Mucosa of rectum (tissue), 2 donors: ENCODE measurements around the gene PKD1L1.

Source experiments
- H3K27ac ChIP-seq, 2 donors: one replicate each; pipeline ENCODE4 v1.7.0; 2013; ENCODE audit warnings: inconsistent platforms in 2 of 2, low read depth in 2 of 2, low read length in 2 of 2
- H3K27me3 ChIP-seq, 2 donors: one replicate each; pipeline ENCODE4 v1.7.0; 2013; ENCODE audit warnings: low read length in 2 of 2; ENCODE audit not compliant: control insufficient read depth in 2 of 2, insufficient read depth in 2 of 2
- H3K36me3 ChIP-seq, 2 donors: one replicate each; pipeline ENCODE4 v1.7.0; 2013; ENCODE audit warnings: low read length in 2 of 2; ENCODE audit not compliant: control insufficient read depth in 2 of 2, insufficient read depth in 2 of 2
- H3K4me1 ChIP-seq, 2 donors: one replicate each; pipeline ENCODE4 v1.7.0; 2013; ENCODE audit warnings: low read length in 2 of 2, mild to moderate bottlenecking in 1 of 2; ENCODE audit not compliant: control insufficient read depth in 2 of 2, insufficient read depth in 2 of 2
- H3K4me3 ChIP-seq, 2 donors: one replicate each; pipeline ENCODE4 v1.7.0; 2013; ENCODE audit warnings: low read length in 2 of 2
- H3K9ac ChIP-seq, 2 donors: one replicate each; pipeline ENCODE4 v1.7.0; 2013; ENCODE audit warnings: low read length in 2 of 2, low read depth in 1 of 2, mild to moderate bottlenecking in 1 of 2
- H3K9me3 ChIP-seq, 2 donors: one replicate each; pipeline ENCODE4 v1.7.0; 2013; ENCODE audit warnings: low read length in 2 of 2; ENCODE audit not compliant: control insufficient read depth in 2 of 2
- donor health status: healthy.
- donor health status: Normal muscosa, but diverticular disease.

Gene PKD1L1

DNA sequence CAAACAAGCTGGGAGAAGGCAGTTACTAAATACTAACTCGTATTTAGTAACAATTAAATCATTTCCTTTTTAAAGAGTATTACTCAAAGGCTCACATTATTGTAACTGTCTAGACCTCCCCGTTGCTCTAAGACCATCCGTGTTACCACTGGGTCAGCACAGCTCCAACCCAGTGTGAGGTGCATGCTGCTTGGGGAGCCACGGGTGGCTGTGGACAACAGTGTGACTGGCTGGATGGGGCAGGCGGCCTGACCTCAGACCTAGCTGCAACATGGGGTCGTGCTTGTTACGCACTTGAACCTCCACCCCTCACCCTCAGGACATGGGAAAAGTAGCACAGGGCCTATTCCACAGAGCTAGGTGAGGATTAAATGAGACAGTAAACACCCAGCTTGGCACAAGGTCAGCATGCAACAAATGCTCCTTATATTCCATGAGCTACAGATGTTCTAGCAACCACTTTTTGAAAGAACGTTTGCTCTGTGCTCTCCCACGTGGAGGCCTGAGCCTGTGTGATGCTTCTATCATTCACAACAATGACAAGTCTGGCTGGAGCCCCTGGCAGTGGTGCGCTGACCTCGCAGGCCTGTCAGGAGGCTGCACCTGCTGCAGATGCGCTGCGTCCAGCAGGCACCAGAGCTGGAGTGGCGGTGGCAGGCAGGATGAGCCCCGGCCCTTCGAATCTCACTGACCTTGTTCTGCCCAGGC is 135.7 kb downstream of the PKD1L1 start:
- Histone ChIP-seq H3K4me1 (no peaks in the 10 kb centered on the region), H3K9ac (no peak overlapping the region), H3K27ac (no peak overlapping the region), H3K27me3 (no peaks in the 10 kb centered on the region), H3K9me3 (no peaks in the 10 kb centered on the region), H3K4me3 (no peak overlapping the region), H3K36me3 (no peaks in the 10 kb centered on the region)

DNA sequence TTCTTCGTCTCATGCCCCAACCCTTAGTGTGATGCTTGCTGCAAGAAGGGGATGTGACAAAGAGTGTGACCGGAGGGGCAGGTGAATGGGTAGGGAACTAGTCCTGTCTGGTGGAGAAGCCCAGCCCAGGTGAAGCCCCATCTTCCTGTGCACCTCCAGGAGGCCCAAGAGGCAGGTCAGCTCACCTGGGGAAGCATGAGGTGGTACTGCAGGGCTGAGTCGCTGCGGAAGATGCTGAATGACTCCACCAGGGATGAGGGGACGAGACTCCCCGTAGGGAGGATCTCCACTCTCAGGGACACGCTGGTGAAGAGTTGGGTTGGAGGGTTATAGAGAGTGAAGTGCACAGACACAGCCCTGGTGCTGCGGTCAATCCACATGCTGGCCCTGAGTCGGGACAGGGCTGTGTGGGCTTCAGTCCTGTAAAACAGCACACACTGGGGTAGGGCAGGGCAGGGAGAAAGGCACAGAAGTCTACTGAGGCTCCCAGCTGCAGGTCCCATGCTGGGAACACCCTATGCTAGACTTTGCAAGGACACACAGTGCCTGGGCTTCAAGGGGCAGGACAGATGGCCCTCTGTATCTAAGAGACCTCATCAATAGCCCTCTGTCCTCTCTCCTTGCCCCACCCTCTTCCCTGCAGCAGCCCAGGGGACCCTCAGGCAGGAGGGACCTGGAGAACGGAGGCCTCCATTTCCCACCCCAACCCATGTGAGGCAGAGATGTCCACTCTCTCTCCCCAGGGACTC is 136.5 kb downstream of the PKD1L1 start:
- Histone ChIP-seq H3K9me3 (no peaks in the 10 kb centered on the region), H3K27me3 (no peaks in the 10 kb centered on the region), H3K27ac (no peak overlapping the region), H3K4me3 (no peak overlapping the region), H3K9ac (no peak overlapping the region), H3K4me1 (no peaks in the 10 kb centered on the region), H3K36me3 (no peaks in the 10 kb centered on the region)

DNA sequence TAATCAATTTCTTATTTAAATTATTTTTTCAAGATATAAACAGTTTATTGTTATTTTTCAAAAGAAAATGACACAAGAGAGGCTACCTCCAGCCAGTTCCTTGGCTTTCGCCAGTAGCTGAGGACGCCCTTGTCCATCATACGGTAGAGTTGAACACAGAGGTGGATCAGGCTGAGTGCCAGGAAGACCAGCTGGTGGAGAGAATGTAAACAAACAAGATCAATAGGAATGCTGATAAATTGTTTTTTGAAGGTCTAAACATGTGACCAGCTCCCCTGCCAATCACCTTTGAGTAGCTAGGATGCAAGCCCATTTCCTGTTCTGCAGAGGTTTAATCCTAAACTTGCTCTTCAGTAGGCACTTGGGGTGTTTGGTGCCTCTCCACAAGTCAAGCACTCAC is 138.9 kb downstream of the PKD1L1 start:
- H3K27ac ChIP-seq: no peak overlapping the region
- H3K4me1 ChIP-seq: no peaks in the 10 kb centered on the region
- H3K36me3 ChIP-seq: no peaks in the 10 kb centered on the region
- H3K27me3 ChIP-seq: no peaks in the 10 kb centered on the region
- no peak overlapping the region for H3K4me3 ChIP-seq
- no peaks in the 10 kb centered on the region for H3K9me3 ChIP-seq
- H3K9ac ChIP-seq: no peak overlapping the region

DNA sequence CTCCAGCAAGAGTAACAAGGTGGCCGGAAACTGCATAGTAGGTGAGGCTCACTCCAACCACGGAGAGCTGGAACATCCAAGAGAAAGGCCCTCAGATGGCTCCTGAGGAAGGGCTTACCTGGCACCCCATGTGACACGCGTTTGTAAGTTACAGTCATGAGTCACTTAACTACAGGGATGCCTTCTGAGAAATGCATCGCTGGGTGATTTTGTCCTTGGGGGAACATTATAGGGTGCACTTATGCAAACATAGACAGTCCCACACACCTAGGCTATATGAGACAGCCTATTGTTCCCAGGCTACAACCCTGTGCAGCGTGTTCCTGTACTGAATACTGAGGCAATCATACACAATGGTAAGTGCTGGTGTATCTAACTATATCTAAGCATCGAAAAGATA is 139.9 kb downstream of the PKD1L1 start:
- Histone ChIP-seq H3K27me3 (no peaks in the 10 kb centered on the region), H3K27ac (no peak overlapping the region), H3K9me3 (no peaks in the 10 kb centered on the region), H3K4me1 (no peaks in the 10 kb centered on the region), H3K9ac (no peak overlapping the region), H3K4me3 (no peak overlapping the region), H3K36me3 (no peaks in the 10 kb centered on the region)

DNA sequence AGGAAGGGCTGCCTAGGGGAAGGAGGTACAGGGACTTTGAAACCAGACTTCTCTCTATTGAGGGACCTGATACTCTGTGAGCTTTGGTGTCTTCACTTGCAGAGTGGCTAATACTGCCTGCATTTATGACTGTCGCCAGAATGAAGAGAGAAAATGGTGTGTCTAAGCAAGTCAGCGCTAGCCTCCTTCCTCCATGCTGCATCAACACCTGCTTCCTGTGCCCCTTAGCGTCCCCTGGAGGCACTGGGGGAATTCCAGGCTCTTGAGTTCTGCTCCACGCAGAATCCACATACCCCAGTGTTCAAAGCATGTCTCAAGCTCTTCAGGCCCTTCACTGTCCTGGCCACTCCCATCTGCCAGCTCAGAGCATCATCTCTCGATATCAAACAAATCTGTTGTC is 140.5 kb downstream of the PKD1L1 start:
- Histone ChIP-seq H3K9ac (no peak overlapping the region), H3K4me3 (no peak overlapping the region), H3K27me3 (no peaks in the 10 kb centered on the region), H3K27ac (no peak overlapping the region), H3K9me3 (no peaks in the 10 kb centered on the region), H3K4me1 (no peaks in the 10 kb centered on the region), H3K36me3 (no peaks in the 10 kb centered on the region)

DNA sequence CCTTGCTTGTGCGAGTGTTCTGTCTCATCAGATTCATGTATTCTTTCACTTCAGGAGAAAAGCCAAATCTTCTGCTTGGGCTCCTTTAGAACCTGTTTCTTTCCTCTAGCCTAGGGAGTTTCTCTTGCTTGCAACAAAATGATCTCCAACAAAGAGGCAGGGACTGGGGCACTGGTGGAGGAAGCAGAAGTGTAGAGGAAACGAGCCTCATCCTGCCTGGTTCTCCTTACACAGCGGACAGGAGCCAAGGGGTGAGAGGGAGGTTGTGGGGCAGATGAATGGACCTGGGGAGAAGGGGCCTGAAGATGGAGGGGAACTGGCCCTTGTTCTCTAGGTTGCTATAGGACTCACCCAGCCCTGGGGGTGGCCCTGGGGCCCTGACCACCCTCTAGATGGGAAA is 141.1 kb downstream of the PKD1L1 start:
- Histone ChIP-seq H3K27ac (no peak overlapping the region), H3K4me3 (no peak overlapping the region), H3K9ac (no peak overlapping the region)

DNA sequence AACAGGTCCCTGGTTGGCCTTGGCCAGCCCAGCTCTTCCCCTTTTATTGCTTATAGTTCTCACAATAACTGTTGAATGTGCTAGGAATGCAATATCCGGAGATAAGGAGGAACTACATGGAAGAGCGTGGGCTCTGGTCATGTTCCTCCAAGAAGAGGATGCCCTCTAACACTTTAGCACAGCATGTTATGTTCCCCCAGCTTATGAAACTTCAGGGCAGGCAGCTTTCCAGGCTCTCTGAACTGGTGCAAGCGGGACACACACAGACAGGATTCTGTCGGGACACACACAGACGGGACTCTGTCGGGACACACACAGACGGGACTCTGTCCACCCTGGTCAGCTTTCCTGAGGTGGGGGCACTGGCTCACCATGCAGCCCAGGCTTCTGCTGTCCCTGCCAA is 141.6 kb downstream of the PKD1L1 start:
- H3K36me3 ChIP-seq: no peaks in the 10 kb centered on the region
- no peak overlapping the region for H3K4me3 ChIP-seq
- no peak overlapping the region for H3K9ac ChIP-seq
- H3K9me3 ChIP-seq: no peaks in the 10 kb centered on the region
- H3K27me3 ChIP-seq: no peaks in the 10 kb centered on the region
- no peaks in the 10 kb centered on the region for H3K4me1 ChIP-seq
- no peak overlapping the region for H3K27ac ChIP-seq

More for the DNA sequence above, 141.1 kb downstream of the PKD1L1 start:
- H3K4me1 ChIP-seq: no peaks in the 10 kb centered on the region
- H3K36me3 ChIP-seq: no peaks in the 10 kb centered on the region
- H3K27me3 ChIP-seq: no peaks in the 10 kb centered on the region
- no peaks in the 10 kb centered on the region for H3K9me3 ChIP-seq

DNA sequence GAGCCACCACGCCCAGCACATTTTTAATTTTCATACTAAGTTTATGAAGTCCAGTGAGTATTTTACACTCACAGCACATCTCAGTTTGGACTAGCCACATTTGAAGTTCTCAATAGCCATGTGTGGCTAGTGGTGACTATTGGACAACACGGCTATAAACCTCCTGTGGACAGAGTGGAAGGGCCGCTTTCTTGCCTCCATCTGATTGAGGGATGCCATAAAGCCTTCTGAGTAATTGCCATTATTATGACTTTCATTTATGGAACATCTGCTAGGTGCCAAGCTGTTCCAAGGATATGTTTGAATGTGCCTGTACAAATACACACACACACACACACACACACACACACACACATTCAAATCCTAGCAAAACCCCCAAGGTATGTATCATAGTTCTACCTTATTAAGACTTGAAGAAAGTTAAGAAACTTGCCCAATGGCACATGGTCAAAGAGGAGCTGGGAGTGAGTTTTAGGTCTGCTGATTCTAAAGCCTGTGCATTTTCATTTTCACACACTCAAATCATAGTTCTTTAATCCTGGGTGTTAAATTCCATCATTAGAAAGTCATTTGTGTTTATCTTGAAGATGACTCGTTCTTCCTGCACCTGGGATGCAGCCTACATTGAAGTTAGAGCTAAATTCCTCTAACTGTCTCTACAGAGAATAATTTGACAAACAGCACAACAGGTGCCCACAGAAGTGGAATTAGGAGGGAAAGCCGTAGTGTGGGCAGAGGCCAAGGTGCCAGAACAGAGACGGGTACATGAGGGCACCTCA is 143.3 kb downstream of the PKD1L1 start:
- Histone ChIP-seq H3K4me3 (no peak overlapping the region), H3K27me3 (no peaks in the 10 kb centered on the region), H3K9me3 (no peaks in the 10 kb centered on the region), H3K27ac (no peak overlapping the region), H3K36me3 (no peaks in the 10 kb centered on the region), H3K4me1 (no peaks in the 10 kb centered on the region), H3K9ac (no peak overlapping the region)

DNA sequence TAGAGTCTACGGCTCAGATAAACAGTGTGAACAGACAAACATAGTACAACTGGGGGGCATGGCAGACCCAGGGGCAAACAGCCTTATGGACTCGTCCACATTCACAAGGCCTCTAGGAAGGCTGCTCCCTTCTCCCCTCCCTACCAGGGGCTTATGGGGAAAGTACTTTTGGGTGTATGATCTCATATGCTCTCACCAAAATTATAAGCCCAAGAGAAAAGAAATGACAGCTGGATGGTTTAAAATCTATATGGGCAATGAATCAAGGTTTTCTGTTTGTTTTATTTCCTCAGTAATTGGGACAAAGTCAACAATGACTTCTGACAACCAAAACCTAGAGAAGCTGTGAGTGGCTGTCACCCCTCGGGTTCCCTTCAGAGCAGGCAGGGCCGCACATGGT is 144.4 kb downstream of the PKD1L1 start:
- Histone ChIP-seq H3K27ac (no peak overlapping the region), H3K36me3 (no peaks in the 10 kb centered on the region), H3K9ac (no peak overlapping the region), H3K4me1 (no peaks in the 10 kb centered on the region), H3K9me3 (no peaks in the 10 kb centered on the region), H3K4me3 (no peak overlapping the region), H3K27me3 (no peaks in the 10 kb centered on the region)

DNA sequence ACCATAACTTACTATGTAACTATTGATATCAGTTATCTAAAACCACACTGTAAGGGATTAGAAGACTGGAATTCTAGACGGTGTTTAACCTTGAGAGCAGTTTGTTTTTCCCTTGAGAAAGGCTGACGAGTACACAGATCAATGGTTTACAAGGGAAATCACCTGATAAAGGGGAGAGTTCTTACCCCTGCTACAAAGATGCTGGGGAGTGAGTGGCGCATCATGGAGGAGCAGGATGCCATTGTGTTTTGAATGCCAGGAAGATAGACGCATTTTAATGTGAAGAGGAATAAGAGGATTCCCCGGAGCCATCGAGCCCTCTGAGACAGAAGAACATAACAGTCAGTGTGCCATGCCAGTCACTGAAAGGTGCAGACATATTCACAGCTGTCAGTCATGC is 145.2 kb downstream of the PKD1L1 start:
- H3K27me3 ChIP-seq: no peaks in the 10 kb centered on the region

More for the DNA sequence above, 145.2 kb downstream of the PKD1L1 start:
- H3K4me3 ChIP-seq: no peak overlapping the region
- H3K36me3 ChIP-seq: no peaks in the 10 kb centered on the region
- no peak overlapping the region for H3K9ac ChIP-seq
- no peaks in the 10 kb centered on the region for H3K4me1 ChIP-seq
- H3K27ac ChIP-seq: no peak overlapping the region
- no peaks in the 10 kb centered on the region for H3K9me3 ChIP-seq
